Activated CD4-positive, alpha-beta T cell treated with anti-CD3 and anti-CD28 coated beads, Interleukin-2, amount 50 U/mL, for 48 hours (primary cell): ENCODE results near the gene TBX19.

Source experiments
- DNase-seq, 2 experiments: peaks; one replicate each; pipeline ENCODE4 v3.0.0-alpha.2; 2020

TBX19 gene

GRCh38 chr1:168361252-168361651 lies 80.6 kb downstream of the TBX19 start:
- no peak for DNase-seq

DNA sequence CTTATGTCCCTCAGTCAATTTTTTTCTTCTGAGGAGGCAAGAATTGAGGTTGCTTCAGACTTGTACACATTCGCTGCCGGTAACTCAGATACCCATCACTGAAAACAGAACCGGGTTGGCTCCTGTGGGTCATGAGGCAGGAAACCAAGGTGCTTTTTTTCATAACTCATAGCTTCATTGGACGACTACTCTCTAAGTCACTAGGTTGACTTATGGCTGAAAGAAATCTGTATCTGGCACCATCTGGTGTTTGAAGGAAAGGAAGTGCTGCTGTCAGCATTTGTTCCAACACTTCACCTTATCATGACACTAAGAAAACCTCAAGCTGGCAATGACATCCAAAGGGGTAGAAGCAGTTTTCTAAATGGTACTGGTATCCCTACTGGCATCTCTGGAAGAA lies 82.3 kb downstream of the TBX19 start:
- DNase-seq: peak in 1 of 2 experiments; percentile 42
